Kidney epithelial cell (primary cell): ENCODE measurements around the gene CHST11. TPM values are rescaled to one million over a fixed set of nuclear protein-coding genes. Genes with fewer than 3 reads are reported as not detected.

ENCODE experiments used
- DNase-seq: peaks from one replicate; pipeline ENCODE4 v3.0.0-alpha.2; 2010; ENCODE audit warnings: low read depth
- H3K27me3 ChIP-seq: 2 replicates; pipeline ENCODE4 v1.6.0; 2011; ENCODE audit warnings: low read length; ENCODE audit not compliant: control insufficient read depth, insufficient read depth
- H3K36me3 ChIP-seq: 2 replicates; pipeline ENCODE4 v1.5.1; 2011; ENCODE audit warnings: low read length; ENCODE audit not compliant: control insufficient read depth, insufficient read depth
- H3K4me3 ChIP-seq: 2 replicates; pipeline ENCODE4 v1.5.1; 2011; ENCODE audit warnings: low read depth, mild to moderate bottlenecking, control low read depth, low read length
- total RNA-seq: library from RNA; depleted of rRNA; stranded (reverse); fragments of >200 nt; gene quantifications from 2 replicates; pipeline ENCODE4 v1.2.3, GENCODE V29; 2015
- TF ChIP-seq, protein P1 (sequence below): IDR thresholded peaks from 2 replicates; pipeline ENCODE4 v1.5.1; 2011; ENCODE audit warnings: mild to moderate bottlenecking, moderate library complexity, low read length, control low read depth, inconsistent platforms; ENCODE audit not compliant: insufficient read depth, poor library complexity, severe bottlenecking

The CHST11 gene
- total RNA-seq, 1 donor from 2014 or later, result 32.6 TPM

DNA sequence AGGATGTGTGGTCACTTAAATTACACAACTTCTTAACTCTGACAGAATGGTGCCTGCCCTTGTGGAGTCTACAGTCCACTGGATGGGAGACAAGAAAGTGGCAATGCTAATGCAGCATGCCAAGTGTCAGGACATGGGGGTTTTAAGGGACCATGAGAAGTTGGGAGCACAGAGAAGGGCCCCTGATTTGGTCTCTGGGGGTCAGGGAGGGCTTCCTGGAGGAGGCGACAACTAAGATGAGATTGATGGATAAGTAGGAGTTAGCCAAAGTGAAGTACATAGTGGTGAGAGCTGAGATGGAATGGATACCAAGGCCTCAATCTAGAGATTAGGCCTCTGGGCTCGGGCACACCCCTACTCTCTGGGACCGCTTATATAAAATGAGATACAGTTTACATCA is 236.7 kb downstream of the CHST11 start:
- peaks cover 2% of the 10 kb centered on the region for H3K36me3 ChIP-seq
- H3K27me3 ChIP-seq, result no peaks in the 10 kb centered on the region
- TF ChIP-seq, protein P1, sequence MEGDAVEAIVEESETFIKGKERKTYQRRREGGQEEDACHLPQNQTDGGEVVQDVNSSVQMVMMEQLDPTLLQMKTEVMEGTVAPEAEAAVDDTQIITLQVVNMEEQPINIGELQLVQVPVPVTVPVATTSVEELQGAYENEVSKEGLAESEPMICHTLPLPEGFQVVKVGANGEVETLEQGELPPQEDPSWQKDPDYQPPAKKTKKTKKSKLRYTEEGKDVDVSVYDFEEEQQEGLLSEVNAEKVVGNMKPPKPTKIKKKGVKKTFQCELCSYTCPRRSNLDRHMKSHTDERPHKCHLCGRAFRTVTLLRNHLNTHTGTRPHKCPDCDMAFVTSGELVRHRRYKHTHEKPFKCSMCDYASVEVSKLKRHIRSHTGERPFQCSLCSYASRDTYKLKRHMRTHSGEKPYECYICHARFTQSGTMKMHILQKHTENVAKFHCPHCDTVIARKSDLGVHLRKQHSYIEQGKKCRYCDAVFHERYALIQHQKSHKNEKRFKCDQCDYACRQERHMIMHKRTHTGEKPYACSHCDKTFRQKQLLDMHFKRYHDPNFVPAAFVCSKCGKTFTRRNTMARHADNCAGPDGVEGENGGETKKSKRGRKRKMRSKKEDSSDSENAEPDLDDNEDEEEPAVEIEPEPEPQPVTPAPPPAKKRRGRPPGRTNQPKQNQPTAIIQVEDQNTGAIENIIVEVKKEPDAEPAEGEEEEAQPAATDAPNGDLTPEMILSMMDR, result no peak
- DNase-seq, result no peak
- H3K4me3 ChIP-seq, result no peak overlapping the region

DNA sequence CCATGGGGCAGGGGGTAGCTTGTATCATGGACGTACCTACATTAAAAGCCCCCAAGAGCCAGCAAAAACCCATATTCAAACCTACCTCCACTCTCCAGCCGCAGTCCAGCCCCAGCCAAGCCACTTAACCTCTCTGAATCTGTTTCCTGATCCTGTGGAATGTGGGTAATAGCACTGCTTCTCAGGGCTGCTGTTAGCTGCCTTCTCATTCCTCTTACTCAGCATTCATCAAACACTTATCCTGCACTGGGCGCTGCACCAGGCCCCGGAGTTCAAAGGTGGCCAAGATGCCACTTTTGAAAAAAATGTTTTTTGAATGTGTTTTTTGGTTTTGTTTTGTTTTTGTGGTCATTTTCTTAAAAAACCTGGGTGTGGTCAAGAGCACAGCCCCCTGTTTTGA is 237.4 kb downstream of the CHST11 start:
- TF ChIP-seq, protein P1, result no peak
- DNase-seq, result no peak
- H3K36me3 ChIP-seq, result peaks cover 2% of the 10 kb centered on the region
- H3K4me3 ChIP-seq, result no peak overlapping the region
- no peaks in the 10 kb centered on the region for H3K27me3 ChIP-seq

DNA sequence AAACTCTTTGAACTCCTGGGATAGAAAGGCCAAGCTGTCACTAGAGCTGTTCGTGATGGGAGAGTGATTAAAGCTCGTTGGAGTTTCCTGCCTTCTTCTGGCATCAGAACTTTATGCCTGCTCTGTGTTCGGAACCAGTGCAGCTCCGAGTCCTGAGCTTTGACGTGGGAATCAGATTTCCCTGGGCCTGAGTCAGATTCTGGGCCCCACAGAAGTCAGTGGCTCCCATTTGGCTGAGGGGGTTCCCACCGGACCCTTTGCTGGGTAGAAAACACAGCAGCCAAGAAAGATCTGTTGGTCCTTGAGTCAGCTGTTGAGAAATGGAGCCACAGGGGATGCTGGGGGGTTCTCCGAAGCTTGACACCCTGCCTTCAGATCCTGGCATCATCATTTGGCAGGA is 238.0 kb downstream of the CHST11 start:
- Histone ChIP-seq H3K27me3 (no peaks in the 10 kb centered on the region), H3K4me3 (no peak overlapping the region), H3K36me3 (peaks cover 2% of the 10 kb centered on the region)
- no peak for DNase-seq
- TF ChIP-seq, protein P1, result no peak

DNA sequence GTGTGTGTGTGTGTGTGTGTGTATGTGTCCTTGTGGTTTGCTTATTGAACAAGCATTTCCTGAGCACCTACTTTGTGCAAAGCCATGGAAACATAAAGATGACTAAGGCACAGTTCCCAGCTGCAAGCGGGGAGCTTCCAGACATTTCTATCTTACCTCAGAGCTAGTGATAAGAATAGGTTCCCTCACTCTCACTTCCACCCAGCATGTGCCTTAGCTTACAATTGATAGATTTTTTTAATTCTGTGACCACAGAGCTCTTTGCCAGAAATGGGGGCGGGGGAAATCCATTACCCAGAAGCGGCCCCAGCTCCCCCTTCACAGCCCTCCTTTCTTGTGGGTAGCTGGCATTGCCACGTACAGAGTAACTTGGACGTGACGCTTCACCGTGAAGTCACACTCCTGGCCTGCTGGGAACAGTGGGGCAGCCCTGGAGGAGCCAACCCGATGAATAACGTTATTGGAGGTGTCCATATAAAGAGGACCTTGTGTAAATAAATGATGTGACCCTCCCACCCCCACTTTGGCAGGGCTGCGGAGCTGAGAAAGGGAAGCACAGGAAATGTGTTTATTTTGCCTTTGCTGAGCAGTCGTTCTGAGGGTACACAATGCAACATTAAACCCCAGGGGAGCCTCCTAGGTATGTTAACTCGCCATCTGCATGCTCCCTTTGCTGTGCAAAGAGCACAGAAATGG is 238.9 kb downstream of the CHST11 start:
- TF ChIP-seq, protein P1, result no peak
- DNase-seq, result peak; percentile 23
- peaks cover 2% of the 10 kb centered on the region for H3K36me3 ChIP-seq
- no peak overlapping the region for H3K4me3 ChIP-seq
- H3K27me3 ChIP-seq, result no peaks in the 10 kb centered on the region

DNA sequence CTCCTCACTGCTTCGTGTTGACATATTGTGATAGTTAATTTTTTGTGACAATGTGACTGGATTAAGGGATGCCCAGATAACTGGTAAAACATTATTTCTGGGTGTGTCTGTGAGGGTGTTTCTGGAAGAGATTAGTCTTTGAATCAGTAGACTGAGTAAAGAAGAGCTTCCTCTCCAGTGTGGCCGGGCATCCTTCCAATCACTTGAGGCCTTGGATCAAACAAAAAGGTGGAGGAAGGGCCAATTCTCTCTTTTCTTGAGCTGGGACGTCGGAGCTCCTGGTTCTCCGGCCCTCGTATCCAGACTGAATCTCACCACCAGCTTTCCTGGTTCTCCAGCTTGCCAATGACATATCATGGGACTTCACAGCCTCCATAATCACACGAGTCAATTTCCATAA is 240.4 kb downstream of the CHST11 start:
- H3K27me3 ChIP-seq, result no peaks in the 10 kb centered on the region
- no peak overlapping the region for H3K4me3 ChIP-seq
- TF ChIP-seq, protein P1, result no peak
- peaks cover 2% of the 10 kb centered on the region for H3K36me3 ChIP-seq
- no peak for DNase-seq

DNA sequence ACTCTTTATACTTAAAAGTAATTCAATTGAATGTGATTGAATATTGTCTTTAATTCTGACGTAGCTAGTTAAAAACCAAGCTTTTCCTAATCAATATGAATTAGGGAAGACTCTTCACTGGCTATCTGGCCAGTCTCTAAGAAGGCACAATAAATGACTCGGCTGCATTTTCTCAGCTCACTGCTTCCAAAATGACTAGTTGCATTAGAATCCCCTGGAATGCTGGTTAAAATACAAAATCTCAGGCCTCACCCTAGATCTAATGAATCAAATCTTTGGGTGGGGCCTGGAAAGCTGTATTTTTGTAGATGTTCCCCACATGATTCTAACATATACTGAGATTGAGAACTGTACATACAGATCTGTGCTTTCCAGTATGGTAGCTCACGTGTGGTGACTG is 242.1 kb downstream of the CHST11 start:
- DNase-seq, result no peak
- no peak overlapping the region for H3K4me3 ChIP-seq
- H3K36me3 ChIP-seq, result peaks cover 2% of the 10 kb centered on the region
- H3K27me3 ChIP-seq, result no peaks in the 10 kb centered on the region
- TF ChIP-seq, protein P1, result no peak
